NCI-H1417 treated with DMSO at 0.1 percent for 48 hours (cell line): ENCODE measurements around the gene ARHGEF37.
"Not testable (repeated sequence)": the region's sequence is repeated elsewhere in the genome, so short reads cannot be mapped to it uniquely, and the experiment has no call there.

Source experiments
- DNase-seq: peaks from one replicate; lab custom pipeline; 2025; lab: John Stamatoyannopoulos, UW

ARHGEF37 gene, protein sequence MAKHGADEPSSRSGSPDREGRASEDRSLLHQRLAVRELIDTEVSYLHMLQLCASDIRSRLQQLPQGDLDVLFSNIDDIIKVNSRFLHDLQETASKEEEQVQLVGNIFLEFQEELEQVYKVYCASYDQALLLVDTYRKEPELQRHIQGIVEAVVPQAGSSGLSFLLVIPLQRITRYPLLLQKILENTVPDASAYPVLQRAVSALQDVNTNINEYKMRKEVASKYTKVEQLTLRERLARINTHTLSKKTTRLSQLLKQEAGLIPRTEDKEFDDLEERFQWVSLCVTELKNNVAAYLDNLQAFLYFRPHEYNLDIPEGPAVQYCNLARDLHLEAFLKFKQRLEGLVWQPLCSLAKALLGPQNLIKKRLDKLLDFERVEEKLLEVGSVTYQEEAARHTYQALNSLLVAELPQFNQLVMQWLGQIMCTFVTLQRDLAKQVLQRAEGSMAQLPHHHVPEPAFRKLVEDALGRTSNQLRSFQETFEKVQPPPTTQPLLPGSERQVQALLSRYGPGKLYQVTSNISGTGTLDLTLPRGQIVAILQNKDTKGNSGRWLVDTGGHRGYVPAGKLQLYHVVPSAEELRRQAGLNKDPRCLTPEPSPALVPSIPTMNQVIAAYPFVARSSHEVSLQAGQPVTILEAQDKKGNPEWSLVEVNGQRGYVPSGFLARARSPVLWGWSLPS

DNA sequence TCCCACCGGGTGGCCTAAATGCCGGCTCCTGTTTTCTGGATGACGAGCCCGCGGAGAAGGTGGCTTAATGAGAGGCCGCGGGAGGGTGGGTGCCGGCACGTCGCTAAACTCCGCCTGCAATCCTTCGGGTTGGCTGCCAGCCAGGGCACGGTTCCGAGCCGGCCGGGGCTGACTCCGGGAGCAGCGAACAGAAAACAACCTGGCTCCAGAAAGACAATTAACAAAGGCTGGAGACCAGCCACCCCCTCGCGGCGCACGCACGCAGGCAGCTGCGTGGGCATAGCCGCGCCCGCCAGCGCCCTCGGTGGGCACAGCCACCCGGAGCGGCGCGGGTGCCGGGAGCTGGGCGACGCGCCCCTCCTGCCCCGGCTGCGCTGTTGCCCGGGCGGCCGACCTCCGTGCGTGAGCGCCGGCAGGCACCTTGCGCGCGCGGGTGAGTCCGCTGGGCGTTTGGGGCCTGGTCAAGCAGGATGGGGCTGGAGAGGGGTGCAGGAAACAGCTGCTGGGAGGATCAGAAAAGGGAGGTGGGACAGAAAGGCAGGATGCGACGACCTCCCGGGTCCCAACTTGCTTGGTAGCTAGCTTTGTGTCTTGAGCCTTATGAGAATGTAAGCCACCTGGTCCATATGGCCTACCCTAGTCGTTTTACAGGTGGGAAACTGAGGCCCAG, at the start of gene ARHGEF37:
Gene ARHGEF37, plus strand, starts transcription at position 307 of the 670 bp plus-strand sequence. CDS start 16,272 bp downstream, outside the sequence.
- no peak for DNase-seq

DNA sequence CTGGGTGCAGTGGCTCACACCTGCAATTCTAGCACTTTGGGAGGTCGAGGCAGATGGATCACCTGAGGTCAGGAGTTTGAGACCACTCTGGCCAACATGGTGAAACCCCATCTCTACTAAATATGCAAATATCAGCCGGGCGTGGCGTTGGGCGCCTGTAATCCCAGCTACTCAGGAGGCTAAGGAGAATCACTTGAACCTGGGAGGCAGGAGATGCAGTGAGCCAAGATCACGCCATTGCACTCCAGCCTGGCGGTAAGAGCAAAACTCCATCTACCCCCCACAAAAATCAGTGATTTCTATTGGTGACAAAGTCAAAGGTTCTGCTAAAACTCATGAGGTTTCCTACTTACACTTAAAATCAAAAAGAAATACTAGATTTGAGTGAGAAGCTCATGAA, 48.9 kb upstream of the ARHGEF37 start:
- DNase-seq = no peak

DNA sequence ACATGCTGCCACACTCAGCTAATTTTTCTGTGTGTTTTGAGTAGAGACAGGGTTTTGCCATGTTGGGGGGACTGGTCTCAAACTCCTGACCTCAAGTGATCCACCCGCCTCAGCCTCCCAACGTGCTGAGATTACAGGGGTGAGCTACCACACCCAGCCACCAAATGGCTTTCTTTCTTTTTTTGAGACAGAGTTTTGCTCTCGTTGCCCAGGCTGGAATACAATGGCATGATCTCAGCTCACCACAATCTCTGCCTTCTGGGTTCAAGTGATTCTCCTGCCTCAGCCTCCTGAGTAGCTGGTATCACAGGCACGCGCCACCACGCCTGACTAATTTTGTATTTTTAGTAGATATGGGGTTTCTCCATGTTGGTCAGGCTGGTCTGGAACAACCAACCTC, 45.5 kb upstream of the ARHGEF37 start:
- not testable (repeated sequence) for DNase-seq

DNA sequence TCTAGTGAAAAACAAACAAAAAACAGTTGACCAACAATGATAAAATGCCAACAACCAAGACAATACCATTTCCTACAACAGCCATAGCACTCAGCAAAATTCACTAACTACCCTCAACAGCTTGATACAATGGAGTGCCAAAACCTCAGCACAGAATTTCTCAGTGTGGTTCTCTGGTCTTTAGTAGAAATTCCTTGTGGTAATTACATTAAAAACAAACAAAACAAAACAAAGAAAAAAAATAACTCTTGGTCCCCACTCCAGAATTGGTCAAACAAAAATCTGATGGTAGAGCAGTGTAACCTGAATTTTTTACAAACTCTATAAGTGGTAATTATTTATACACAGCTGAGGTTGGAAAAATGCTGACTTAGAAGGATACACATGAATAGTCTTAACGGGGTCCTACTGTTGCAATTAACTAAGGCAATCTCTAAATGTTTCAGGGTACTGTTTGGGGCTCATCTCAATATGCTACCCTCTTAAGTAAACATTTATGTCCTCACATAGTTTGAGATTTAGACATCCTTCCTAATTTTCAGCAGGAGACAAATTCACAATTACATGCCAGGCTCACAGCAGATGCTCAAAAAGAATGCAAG, 43.8 kb upstream of the ARHGEF37 start:
- no peak for DNase-seq

DNA sequence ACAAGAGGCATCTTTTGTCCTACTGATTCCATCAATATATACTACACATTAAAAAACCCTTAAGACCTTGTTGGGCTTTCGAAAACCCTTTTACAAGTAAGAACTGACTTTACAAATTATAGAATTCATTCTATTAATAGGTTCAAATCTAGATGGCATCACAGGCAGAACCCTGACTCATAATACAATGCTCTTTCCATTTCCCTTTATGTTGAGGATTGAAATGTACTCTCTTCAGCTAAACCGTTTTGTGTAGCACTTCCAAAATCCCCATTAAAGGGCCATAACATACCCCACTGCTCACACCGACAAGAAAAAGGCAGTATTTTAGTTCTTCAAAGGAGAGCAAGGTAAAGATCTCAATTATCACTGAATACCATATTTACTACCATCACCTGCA, 41.2 kb upstream of the ARHGEF37 start:
- DNase-seq = no peak

DNA sequence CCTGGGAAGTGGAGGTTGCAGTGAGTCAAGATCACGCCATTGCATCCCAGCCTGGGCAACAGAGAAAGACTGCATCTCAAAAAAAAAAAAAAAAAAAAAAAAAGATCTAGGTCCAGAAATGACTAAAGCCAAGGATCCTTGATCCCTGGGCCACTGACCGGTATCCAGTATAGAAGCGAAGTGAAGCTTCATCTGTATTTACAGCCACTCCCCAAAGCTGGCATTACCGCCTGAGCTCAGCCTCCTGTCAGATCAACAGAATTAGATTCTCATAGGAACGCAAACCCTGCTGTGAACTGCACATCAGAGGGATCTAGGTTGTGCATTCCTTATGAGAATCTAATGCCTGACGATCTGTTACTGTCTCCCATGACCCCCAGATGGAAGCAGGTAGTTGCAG, 39.4 kb upstream of the ARHGEF37 start:
- no peak for DNase-seq

DNA sequence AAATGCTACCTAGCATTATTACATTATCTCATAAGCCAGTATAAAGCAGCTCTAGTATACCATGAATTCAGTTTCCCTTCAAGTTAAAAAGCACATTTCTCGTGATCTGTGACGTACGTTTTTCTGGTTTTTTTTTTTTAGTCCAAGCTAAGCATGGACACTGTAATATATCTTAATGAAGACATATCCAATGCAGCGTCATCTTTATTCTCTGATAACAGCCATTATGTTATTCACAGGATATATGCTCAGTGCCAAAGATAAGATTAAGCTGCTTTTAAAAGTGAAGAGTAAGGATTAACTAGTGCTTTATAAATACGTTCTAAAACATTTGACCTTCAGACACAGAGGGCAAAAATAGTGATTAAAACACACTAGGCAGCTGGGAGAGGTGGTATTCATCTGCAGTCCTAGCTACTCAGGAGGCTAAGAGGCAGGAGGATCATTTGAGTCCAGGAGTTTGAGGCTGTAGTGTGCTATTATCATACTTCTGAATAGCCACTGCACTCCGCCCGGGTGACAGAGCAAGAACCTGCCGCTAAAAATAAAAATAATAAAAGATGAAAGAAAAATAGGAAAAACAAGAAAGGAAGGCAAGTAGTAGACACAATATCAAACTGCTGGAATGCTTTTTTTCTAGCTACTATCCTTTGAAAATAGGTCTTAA, 37.8 kb upstream of the ARHGEF37 start:
- DNase-seq = no peak

DNA sequence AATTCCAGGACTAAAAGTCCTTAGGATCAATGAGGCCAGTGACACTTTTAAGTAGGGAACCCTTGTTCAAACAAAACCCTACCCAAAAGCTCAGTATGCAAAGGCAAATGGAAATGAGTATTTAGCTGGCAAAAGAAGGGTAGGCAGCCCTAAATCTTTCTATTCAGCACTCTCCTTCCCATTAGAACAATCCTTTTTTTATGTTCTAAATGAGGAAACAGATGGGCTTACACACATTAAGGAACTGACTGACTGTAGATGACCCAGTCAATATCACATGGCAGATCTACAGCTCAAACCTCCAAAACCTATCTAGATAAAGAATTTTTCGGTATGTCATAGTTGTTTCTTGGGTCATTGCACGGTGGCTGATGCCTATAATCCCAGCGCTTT, 37.3 kb upstream of the ARHGEF37 start:
- no peak for DNase-seq

DNA sequence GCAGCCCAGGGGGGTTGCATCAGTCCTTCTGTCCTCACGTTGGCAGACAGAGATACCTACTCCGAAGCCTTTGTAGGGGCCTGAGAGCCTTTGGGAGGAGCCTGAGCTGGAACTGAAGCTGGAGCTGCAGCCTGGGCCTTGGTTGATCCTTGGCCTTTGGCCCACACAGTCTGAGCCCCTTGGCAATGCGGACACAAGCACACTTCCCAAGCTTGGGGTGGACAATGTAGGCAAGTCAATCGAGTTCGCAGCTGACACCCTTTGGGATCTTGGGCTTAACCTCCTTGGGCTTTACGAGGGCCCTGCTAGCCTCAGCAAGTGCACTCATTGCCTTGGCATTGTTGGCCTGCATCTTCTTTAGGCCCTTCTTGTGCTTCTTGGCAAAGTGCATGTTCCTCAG, 36.0 kb upstream of the ARHGEF37 start:
- DNase-seq = no peak

DNA sequence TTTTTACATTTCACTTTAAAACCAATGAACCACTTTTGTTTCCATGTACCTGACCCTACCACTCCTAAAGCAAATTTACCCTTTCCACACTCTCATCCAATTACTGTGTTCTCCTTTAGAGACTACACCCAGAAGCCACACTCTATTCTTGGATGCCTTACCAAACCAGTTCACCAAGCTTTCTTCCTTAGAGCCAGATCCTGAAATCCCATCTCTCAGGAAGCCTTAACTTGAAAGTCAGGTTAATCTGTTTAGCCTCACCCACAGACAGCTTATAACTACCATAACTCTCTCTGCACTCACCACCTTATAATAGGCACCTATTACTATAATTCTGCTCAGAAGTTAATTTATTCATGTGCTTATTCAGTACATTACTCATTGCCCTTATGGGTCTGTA, 34.3 kb upstream of the ARHGEF37 start:
- DNase-seq = peak; percentile 5

DNA sequence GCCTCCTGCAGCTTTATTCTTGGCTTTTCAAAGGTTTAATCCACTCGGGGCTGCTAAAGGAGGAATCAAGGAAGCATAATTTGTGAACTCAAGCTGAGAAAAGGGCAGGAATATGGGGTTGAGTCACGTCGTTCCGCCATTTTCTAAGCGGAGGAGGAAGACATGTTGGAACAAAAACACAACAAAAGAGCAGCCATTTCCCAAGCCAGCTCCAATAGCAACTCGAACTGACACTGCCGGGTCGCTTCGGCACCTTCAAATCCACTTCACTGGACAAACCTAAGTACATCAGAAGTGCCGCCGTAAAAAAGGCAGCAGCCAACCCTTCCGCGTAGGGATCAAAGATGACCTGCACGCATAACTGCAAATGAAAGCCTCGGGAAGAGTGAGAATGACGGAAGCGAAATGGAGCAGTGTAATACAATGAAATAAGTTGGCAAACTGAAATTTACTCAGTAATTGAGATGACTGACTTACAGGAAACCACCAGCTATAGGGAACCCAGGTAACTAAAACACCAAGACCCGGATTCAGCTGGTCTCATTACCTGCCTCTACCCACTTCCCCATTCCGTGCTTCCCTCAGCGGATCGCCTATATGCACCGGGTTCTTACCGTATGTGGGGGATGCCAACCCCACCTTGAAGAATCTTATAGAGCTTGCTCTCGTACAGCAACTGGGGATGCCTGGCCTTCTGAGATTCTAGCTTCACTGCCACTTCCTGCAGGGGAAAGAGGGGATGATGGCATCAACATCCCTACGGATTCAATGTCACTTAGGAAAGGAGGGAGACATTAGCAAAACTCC, 31.6 kb upstream of the ARHGEF37 start:
- no peak for DNase-seq

DNA sequence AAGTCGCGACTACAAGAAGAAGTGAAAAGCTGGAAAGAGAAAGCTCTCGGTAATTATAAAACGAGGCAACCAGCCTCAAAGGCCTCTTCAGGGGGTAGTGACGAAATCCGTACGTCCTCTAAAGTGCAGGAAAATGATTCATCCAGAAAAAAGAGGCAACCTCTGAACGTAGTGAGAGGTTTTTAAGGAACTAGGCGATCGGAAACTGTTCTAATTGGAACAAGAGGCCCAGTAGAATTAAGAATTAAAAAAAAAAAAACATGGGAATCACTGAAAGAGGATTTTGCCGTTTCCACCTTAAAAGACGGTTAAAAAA, 31.1 kb upstream of the ARHGEF37 start:
- no peak for DNase-seq

DNA sequence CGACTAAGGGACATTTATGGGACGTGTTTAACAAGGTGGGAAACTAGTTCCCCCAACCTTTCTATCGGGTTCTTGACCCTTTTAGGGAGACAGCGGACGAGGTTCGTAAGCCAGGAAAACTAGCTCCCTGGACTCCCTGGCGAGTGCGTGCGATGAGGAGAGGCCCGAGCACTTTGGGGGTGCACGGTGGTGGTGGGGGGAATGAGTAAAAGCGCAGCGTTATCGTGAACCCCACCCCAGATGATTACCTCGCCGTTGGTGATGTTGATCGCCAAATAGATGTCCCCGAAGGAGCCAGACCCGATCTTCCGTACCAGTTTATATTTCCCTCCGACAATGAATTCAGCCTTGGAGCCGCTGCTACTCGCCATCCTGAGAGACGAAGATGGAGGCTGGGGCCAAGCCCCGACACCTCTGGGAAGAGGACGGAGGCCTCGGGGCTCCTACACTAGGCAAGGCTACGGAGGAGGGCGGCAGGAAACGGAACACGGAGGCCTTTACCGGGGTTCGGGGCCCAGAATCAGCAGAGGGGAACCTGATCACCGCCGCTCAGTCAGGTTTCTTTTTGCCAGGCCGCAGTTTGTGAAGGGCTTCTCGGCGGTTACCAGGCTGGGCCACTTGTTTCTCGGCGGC, 30.6 kb upstream of the ARHGEF37 start:
- no peak for DNase-seq

DNA sequence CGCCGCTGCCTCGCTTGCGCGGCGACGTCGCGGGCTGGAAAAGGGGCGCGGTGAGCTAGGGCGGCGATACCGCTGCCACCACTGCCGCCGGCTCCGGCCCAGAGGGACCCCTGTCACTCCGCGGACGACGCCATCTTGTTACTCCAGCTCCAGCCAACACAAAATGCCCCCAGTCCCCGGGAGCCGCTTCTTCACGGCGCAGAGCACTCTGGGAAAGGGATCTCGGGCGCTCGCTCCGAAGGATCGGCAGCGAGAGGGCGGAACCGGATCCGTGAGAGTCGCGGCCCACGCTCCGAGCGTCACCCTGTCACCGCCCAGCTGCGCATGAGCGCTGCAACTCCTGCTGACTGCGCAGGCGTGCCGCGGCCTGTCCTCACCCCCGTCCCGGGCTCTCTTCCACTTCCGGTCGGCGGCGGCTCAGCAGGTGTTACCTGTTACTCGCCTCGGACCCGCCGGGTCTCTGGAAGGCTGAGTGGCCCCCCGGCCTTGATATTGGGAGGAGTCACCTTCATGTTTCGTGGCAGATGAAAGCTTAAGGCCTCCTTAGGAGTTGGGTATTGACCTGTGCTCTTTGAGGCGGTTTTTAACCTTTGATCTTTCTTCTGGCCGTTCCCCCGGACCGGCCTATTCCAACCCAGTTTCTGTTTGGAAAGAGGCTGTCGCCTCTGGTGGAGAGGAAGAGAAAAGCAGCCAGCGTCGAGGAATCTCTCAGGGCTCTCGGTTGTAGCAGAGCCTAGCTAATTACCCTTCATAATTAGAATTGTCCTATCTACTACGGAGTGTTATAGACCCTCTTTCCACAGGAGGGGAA, 29.9 kb upstream of the ARHGEF37 start, which contains the start of gene CSNK1A1:
Gene CSNK1A1, minus strand, starts transcription at position 213 of the 811 bp plus-strand sequence. CDS start 475 bp downstream, outside the sequence.
- DNase-seq = peak; percentile 73

DNA sequence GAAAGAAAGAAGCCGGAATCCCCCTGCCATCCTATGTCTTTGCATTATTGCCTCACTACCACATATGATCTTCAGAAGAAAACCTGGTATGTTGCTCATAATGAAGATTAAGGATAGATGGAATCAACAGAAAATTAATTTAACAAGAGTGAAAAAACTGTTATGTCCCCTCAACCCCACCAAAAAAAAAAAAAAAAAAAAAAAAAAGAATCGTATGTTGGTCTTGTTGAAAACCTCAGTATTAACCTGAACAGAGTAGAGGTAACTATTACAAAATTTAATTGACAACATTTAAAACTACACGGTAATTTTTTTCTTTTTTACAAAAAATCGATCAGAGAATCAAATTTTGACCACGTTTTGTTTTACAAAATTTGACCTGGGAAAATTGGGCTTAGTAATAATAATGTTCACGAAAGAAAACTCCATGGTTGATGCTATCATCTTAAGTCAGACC, 29.2 kb upstream of the ARHGEF37 start:
- DNase-seq = no peak

DNA sequence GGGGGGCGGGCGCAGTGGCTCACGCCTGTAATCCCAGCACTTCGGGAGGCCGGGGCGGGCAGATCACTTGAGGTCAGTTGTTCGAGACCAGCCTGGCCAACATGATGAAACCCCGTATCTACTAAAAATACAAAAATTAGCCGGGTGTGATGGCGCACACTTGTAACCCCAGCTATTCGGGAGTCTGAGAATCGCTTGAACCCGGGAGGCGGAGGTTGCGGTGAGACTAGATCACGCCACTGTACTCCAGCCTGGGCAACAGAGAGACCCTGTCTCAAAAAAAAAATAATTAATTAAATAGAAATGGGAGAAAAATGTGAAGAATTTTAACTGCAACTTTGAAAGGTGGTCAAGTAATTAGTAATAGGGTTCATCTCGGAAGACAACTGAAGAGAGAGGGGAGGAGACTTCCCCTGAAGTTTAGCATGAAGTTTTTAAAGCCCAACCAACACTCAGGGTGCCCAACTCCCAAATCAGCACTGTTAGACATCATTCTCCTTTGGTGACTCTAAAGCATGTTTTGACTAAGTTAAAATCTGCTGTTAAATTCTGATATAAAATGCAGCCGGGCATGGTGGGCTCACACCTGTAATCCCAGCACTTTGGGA, 28.6 kb upstream of the ARHGEF37 start:
- no peak for DNase-seq

DNA sequence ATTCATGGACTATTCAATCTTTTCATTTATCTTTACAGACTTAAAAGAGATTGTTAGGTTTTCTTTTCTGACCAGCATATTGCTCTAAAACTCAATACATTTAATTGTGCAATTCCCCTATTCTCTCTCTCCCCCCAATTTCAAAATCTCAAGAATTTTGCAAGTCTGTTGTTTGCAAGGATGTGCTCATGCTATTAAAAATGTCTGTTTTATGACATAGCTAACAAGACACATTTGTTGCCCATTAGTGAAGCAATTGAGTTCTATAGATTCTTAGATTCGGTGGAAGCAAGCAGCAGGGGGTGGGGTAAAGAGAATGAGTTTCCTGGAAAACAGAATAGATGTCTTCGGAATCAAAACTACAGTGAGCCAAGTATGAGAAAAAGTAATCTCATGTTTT, 21.6 kb upstream of the ARHGEF37 start:
- no peak for DNase-seq

DNA sequence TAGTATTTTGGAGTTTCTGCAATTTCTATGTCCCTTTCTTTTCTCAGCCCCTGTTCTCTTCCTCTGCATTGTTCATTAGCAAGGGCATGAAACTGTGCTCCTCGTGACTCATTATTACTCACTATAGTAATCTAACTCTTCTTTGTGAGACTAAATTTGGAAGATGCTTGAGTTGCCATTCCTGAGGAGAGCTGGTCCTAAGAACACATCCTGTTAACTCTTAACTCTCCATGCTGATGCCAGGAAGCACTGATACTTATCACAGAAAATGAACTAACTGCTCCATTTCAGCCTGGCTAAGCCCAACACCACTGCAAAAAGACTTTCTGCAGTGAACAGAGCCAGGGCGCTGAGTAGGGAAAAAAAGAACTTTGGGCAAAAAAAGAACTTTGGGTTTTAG, 19.4 kb upstream of the ARHGEF37 start:
- DNase-seq = no peak

DNA sequence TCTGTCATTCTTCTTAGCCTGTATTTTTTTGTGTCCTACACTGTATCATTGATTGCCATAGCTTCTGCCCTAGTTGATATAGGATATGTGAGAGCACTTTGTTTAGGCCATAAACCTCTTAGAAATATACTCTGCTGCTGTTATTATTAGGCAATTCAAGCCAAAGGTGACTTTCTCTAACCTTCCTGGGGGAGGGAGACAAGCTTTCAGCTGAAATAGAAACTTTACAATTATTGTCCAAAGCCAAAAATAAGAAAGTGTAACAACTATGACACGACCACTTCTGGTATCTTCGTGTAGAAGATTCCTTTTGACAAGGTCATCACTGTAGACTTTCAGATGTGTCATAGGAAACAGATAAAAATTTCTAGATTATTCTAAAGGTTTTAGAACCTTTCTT, 17.8 kb upstream of the ARHGEF37 start:
- DNase-seq = no peak
